DMS153 (cell line): Measurements from ENCODE around the gene AFDN.

Source experiments
- DNase-seq: peaks from one replicate; lab custom pipeline; 2025; lab: John Stamatoyannopoulos, UW

AFDN gene

DNA sequence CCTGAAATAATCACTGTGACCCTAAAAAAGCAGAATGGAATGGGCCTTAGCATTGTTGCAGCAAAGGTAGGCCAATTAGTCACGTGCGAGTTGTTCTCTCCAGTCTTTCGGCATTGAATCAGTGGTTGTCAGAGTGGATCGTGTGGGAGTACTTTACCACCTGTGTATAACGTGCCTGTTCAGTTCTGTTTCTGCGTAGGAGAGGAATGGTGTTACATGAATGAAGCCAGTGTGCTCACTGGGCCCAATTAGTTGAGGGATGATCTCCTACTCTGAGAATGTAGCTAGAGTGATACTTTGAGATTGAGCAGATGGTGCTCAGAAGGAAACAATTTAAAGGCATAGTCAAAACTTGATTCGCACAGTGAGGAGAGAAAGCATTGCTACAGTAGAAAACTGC lies 98.3 kb downstream of the AFDN start:
- no peak for DNase-seq

- DNase-seq: no peak
These were observed 100.5 kb downstream of the AFDN start for GRCh38 chr6:167927246-167927645.

DNA sequence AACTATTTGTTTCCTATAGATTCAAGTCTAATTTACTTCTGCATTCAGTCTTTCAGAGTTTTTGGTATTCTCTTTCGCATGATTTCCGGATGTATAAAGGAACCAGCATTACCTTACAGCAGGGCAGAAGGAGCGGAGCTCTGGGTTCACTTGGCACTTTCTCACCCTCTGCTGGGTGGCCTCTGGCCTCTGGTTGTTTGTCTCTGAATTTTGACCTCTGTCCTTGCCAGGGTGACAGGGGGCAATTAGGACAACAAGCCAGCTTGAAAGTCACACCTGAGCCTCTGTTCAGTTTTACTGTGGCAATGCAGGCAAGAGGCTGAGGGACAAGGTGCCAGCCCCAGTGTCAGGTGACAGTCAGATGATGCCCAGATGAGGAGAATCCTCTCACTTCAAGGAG lies 101.4 kb downstream of the AFDN start:
- DNase-seq: no peak

- no peak for DNase-seq
These were observed 103.6 kb downstream of the AFDN start for GRCh38 chr6:167930295-167930694.

- no peak for DNase-seq
These were observed 106.0 kb downstream of the AFDN start for GRCh38 chr6:167932468-167933276.

DNA sequence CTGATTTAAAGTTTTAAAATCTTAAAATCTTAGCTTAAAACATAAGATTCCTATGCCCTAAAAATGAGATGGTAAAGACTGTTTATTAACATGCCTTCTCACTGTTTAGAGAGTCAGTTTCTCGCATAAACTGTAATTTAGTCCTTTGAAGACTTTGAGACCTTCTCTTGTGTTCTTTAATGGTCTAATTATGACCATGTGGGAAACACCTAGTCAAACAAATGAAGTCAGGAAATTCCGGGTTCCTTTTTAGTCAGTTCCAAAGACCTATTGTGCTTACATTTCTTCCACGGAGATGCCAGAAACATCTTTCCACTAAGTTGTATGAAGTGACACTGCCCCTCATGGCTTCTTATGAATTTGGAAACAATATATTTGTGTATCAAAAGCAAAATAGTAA lies 106.6 kb downstream of the AFDN start:
- no peak for DNase-seq

GRCh38 chr6:167933847-167934246 lies 107.1 kb downstream of the AFDN start:
- DNase-seq: no peak

DNA sequence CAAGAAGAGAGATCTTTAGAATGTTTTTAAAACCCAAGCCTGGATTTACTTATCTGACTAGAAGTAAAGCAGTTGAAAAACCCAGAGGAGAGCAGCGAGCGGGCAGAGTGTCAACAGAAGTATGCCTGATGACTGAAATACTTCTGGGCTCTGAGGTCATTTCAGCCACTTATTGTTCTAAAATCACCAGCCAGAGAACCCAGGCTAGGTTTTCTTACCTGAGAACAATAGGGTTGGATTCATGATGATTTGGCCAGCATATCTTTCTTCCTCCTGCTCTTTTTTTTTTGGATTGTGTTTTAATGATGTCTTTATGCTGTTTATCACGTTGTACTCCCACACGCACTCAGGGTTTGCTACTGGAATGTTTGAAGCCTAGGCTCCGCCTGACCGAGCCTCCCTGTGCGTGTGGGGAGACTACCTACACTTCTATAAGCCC lies 107.7 kb downstream of the AFDN start:
- no peak for DNase-seq

DNA sequence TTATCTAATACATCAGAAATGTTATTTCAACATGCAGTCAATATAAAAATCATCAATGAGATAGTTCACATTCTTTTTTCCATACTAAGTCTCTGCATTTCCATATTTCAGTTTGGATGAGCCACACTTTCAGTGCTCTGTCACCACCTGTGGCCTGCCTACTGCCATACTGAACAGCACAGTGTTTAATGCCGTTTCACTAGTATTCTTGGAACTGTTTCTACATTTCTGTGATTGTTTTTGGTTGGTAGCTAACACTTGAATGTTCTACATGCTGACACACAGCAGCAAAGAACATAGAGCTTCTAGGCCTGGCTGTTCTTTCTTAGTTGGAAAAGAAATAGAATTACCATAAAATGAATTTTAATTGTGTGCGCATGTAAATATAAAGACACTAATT lies 109.3 kb downstream of the AFDN start:
- DNase-seq: no peak

DNA sequence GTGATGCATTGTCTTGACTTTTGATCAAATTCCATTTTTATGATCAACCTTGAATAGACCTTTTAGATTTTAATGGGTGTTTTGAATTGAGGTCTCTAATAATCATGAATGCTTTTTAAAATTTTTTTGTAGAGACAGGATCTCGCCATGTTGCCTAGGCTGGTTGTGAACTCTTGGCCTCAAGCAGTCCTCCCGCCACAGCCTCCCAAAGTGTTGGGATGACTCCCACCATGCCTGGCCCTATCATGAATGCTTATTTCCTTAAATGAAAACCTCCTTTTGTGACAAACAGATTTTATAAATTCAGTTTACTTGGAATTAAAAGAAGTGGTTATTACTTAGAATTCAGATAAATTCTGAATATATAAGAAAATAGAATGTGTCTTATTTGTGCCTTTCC lies 110.6 kb downstream of the AFDN start:
- DNase-seq: no peak

- DNase-seq: no peak
These were observed 111.5 kb downstream of the AFDN start for GRCh38 chr6:167937948-167938911.

DNA sequence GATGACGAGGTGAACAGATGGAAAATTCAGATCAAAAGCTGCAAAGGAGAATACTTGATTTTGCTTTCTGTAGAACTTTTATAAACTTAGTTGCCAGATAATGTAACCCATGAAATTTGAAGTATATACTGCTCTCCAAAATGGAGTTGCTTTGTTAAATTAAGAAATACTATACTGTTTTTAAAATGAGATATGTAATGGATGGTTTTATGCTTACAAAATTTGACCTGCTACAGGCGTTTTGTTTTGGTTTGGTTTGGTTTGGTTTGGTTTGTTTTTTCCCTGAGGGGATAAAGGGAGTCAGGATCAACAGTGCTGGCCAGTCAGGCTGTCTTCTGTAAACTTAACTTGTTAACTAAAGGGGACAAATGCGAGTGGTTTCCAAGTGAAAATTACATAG lies 115.1 kb downstream of the AFDN start:
- DNase-seq: no peak

GRCh38 chr6:167944130-167944529 lies 117.4 kb downstream of the AFDN start:
- no peak for DNase-seq

DNA sequence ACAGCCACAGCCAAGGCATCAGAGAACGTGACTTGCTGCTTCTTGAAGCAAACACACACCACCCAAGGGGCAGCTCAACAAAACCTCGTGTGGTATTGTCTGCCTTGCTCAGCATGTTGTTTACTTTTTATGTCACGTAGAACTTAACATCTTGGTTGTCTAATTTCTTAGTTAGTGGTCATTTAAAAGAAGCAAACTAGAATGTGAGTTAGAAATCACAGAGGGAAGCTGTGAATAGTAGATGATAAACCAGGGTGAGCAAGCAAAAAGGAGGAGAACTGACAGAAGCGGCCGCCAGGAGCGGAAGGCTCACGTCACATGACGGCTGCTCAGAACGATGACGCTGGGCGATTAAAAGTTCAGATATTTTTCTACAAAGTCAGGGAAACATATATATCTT lies 119.3 kb downstream of the AFDN start:
- no peak for DNase-seq

- DNase-seq: no peak
These were observed 119.9 kb downstream of the AFDN start for GRCh38 chr6:167946604-167947003.

- no peak for DNase-seq
These were observed 121.0 kb downstream of the AFDN start for GRCh38 chr6:167947716-167948115.

DNA sequence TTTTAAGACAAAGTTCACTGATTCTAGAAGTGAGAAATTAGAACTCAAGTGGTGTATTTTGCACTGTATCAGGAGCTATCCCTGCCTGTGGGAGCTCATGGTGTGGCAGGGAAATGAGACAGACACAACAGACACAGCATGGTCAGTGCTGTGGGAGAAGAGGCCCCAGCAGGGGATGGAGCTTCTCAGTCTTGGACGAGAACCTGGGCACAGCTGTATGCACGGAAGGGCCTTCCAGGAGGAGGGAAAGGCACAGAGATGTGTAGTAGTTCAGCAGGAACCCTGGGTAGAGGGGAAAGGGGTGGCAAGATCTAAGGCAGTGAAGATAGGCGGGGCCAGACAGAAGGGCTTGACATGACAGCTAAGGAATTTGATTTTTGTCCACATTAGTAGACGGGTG lies 122.0 kb downstream of the AFDN start:
- DNase-seq: no peak

- no peak for DNase-seq
These were observed 122.5 kb downstream of the AFDN start for GRCh38 chr6:167949121-167949684.

- no peak for DNase-seq
These were observed 125.2 kb downstream of the AFDN start for GRCh38 chr6:167951781-167952511.

DNA sequence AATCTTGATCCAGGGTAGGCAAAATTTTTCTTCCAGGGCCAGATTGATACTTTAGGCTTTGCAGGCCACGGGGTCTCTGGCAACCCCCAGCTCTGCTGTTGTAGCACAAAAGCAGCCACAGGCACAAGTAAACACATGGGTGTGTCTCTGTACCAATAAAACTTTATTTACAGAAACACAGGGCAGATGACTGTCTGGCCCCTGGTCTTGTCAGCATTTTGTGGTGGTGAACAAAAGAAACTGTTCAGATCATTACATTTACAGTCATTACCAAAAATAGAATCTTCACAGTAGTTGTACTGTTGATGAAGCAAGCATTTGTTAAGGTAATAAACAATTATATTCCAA lies 125.8 kb downstream of the AFDN start:
- no peak for DNase-seq

GRCh38 chr6:167953551-167953950 lies 126.8 kb downstream of the AFDN start:
- DNase-seq: no peak

DNA sequence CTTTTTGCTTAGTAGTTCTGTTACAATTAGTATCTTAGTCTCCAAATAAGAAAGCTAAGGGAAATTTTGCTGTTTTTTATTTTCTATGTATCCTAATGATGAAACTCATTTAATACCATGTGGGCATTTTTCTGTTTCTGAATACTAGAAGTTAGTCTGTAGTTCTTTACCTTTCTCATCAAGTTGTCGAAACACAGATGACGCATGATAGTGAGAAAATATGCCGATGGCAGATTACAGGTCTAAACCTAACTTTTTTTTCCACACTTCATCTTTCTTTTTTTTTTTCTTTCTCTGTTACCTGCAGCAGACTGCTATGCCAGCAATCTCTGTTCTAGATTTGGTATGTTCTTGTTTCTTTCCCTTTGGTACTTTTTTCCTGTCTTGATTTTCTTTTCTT lies 127.4 kb downstream of the AFDN start:
- no peak for DNase-seq
